Activated CD8-positive, alpha-beta T cell treated with anti-CD3 and anti-CD28 coated beads for 36 hours (primary cell): ENCODE results near the gene WIPI1. TPM values are rescaled to one million over a fixed set of nuclear protein-coding genes. Genes with fewer than 3 reads are reported as not detected.

Source experiments
- ATAC-seq: fragments of 200-7000 bp; cut with Tn5 transposase; one replicate; pipeline ENCODE4 v1.10.0; 2021; ENCODE audit warnings: mild to moderate bottlenecking, moderate library complexity
- CTCF ChIA-PET: fragments of 350-600 bp; sonication (Branson Sonifier 250); formaldehyde crosslinking; loops from one replicate; lab custom pipeline; 2021; ENCODE audit warnings: antibody characterized with exemption; lab: Charles Lee
- POLR2A ChIA-PET: fragments of 350-600 bp; sonication (Branson Sonifier 250); formaldehyde crosslinking; loops from one replicate; lab custom pipeline; 2021; ENCODE audit warnings: antibody characterized with exemption; lab: Charles Lee
- DNase-seq: peaks from one replicate; pipeline ENCODE4 v3.0.0-alpha.2; 2020
- H3K27ac Mint-ChIP-seq: one replicate; pipeline ENCODE4 v1.8.0; 2021; ENCODE audit warnings: mild to moderate bottlenecking, mixed read lengths
- H3K27me3 Mint-ChIP-seq: one replicate; pipeline ENCODE4 v1.8.0; 2021; ENCODE audit warnings: mixed read lengths
- H3K36me3 Mint-ChIP-seq: one replicate; pipeline ENCODE4 v1.8.0; 2021; ENCODE audit warnings: low read depth, mixed read lengths
- H3K4me1 Mint-ChIP-seq: one replicate; pipeline ENCODE4 v1.8.0; 2021; ENCODE audit warnings: low read depth, mixed read lengths
- H3K4me3 Mint-ChIP-seq: one replicate; pipeline ENCODE4 v1.8.0; 2021; ENCODE audit warnings: mild to moderate bottlenecking, moderate library complexity, mixed read lengths
- H3K9me3 Mint-ChIP-seq: one replicate; pipeline ENCODE4 v1.8.0; 2021; ENCODE audit warnings: mixed read lengths
- CTCF ChIP-seq: fragments of 200-600 bp; IDR thresholded peaks from one replicate; pipeline ENCODE4 v1.8.0; 2022; ENCODE audit warnings: antibody characterized with exemption, mild to moderate bottlenecking
- intact Hi-C: fragments of 100-400 bp; cut with micrococcal nuclease; formaldehyde crosslinking; loops from one replicate; pipeline ENCODE4 v1.10.0; 2022
- total RNA-seq, 2 experiments: library from RNA; stranded (reverse); gene quantifications; one replicate each; pipeline ENCODE4 v1.2.3, GENCODE V29; 2021

The WIPI1 gene
- total RNA-seq, result 10 to 100 TPM; 11.3 to 13.1 TPM

- peaks cover 52% of the 10 kb centered on the region for H3K4me1 Mint-ChIP-seq
- ChIA-PET POLR2A (interaction anchor here (1.3 to 4.4 kb wide), 4 partner anchors 10 to 260 kb away, joined by 4 to 31 read pairs (median 12); partner anchors contain the start of genes AMZ2, ARSG and SLC16A6), CTCF (interaction anchor here (1.3 to 12.2 kb wide), 6 partner anchors 9 to 285 kb away, joined by 4 to 166 read pairs (median 12); no protein-coding TSS in a partner anchor)
- no peaks in the 10 kb centered on the region for H3K9me3 Mint-ChIP-seq
- peak within 1 kb of the TSS; percentile 83 for H3K4me3 Mint-ChIP-seq
- no peaks in the 10 kb centered on the region for H3K36me3 Mint-ChIP-seq
- no peak for ATAC-seq
- H3K27me3 Mint-ChIP-seq, result no peaks in the 10 kb centered on the region
- TF ChIP-seq CTCF, result no peak
- intact Hi-C loops, result no loop called here
- H3K27ac Mint-ChIP-seq, result peak within 1 kb of the TSS; percentile 63
- peak; percentile 58 for DNase-seq
These were observed at the start of gene WIPI1 for GRCh38 chr17:68457168-68457538. TSS of gene WIPI1 (minus strand) at chr17:68457496. CDS start at chr17:68457421, 75 bp downstream.

GRCh38 chr17:68505951-68506350 is 48.7 kb upstream of the WIPI1 start:
- Mint-ChIP-seq H3K36me3 (no peaks in the 10 kb centered on the region), H3K4me3 (no peak overlapping the region), H3K27me3 (peaks cover 4% of the 10 kb centered on the region), H3K27ac (no peak overlapping the region), H3K9me3 (no peaks in the 10 kb centered on the region), H3K4me1 (peaks cover 25% of the 10 kb centered on the region)
- ATAC-seq, result no peak
- DNase-seq, result no peak
- POLR2A ChIA-PET, result interaction anchor here (0.6 kb wide), 1 partner anchor 35 kb away, joined by 3 read pairs; no protein-coding TSS in a partner anchor
- no peak for TF ChIP-seq CTCF
- CTCF ChIA-PET, result interaction anchor here (1.1 kb wide), 1 partner anchor 20 kb away, joined by 3 read pairs; no protein-coding TSS in a partner anchor
- intact Hi-C loops, result no loop called here

- no peak for DNase-seq
- no peak for ATAC-seq
- CTCF ChIA-PET, result interaction anchor here (1.2 kb wide), 1 partner anchor 37 kb away, joined by 3 read pairs; no protein-coding TSS in a partner anchor
- intact Hi-C loops, result no loop called here
- peaks cover 4% of the 10 kb centered on the region for H3K9me3 Mint-ChIP-seq
- H3K4me1 Mint-ChIP-seq, result peaks cover 17% of the 10 kb centered on the region
- no peak overlapping the region for H3K27ac Mint-ChIP-seq
- no peak for TF ChIP-seq CTCF
- no peaks in the 10 kb centered on the region for H3K36me3 Mint-ChIP-seq
- H3K27me3 Mint-ChIP-seq, result peaks cover 6% of the 10 kb centered on the region
- no peak overlapping the region for H3K4me3 Mint-ChIP-seq
- POLR2A ChIA-PET, result interaction anchor here (0.9 to 1.0 kb wide), 2 partner anchors 10 to 13 kb away, joined by 3 to 4 read pairs; no protein-coding TSS in a partner anchor
These were observed 43.8 kb upstream of the WIPI1 start for GRCh38 chr17:68501074-68501473.

GRCh38 chr17:68499587-68499986 is 42.3 kb upstream of the WIPI1 start:
- ChIA-PET POLR2A (no interaction called here), CTCF (no interaction called here)
- Mint-ChIP-seq H3K36me3 (no peaks in the 10 kb centered on the region), H3K27ac (no peak overlapping the region), H3K27me3 (peaks cover 6% of the 10 kb centered on the region), H3K4me3 (no peak overlapping the region), H3K9me3 (peaks cover 4% of the 10 kb centered on the region), H3K4me1 (peaks cover 17% of the 10 kb centered on the region)
- DNase-seq (no peak), ATAC-seq (no peak)
- TF ChIP-seq CTCF, result no peak
- intact Hi-C loops, result no loop called here

GRCh38 chr17:68498479-68499326 is 41.4 kb upstream of the WIPI1 start:
- Mint-ChIP-seq H3K36me3 (no peaks in the 10 kb centered on the region), H3K4me1 (peaks cover 17% of the 10 kb centered on the region), H3K27me3 (peaks cover 6% of the 10 kb centered on the region), H3K27ac (no peak overlapping the region), H3K4me3 (peak overlapping the region; percentile 38), H3K9me3 (peaks cover 4% of the 10 kb centered on the region)
- no peak for TF ChIP-seq CTCF
- intact Hi-C loops, result no loop called here
- DNase-seq, result no peak
- no peak for ATAC-seq
- ChIA-PET POLR2A (no interaction called here), CTCF (interaction anchor here (0.8 to 2.6 kb wide), 5 partner anchors 9 to 39 kb away, joined by 3 to 14 read pairs (median 4); no protein-coding TSS in a partner anchor)
